Dermis microvascular lymphatic vessel endothelial cell (primary cell): Measurements from ENCODE around the gene GPATCH4. TPM values are rescaled to one million over a fixed set of nuclear protein-coding genes. Genes with fewer than 3 reads are reported as not detected.

Experiments used
- DNase-seq, 2 donors: peaks; one replicate each; pipeline versions ENCODE4 v3.0.0 to v3.0.0-alpha.2; 2010; ENCODE audit warnings: low read depth in 2 of 2
- total RNA-seq: library from RNA; depleted of rRNA; stranded (reverse); fragments of >200 nt; gene quantifications from 2 replicates; pipeline ENCODE4 v1.2.1, GENCODE V29; 2014

The GPATCH4 gene
- total RNA-seq, 1 donor from 2014 or later = 12.7 TPM

DNA sequence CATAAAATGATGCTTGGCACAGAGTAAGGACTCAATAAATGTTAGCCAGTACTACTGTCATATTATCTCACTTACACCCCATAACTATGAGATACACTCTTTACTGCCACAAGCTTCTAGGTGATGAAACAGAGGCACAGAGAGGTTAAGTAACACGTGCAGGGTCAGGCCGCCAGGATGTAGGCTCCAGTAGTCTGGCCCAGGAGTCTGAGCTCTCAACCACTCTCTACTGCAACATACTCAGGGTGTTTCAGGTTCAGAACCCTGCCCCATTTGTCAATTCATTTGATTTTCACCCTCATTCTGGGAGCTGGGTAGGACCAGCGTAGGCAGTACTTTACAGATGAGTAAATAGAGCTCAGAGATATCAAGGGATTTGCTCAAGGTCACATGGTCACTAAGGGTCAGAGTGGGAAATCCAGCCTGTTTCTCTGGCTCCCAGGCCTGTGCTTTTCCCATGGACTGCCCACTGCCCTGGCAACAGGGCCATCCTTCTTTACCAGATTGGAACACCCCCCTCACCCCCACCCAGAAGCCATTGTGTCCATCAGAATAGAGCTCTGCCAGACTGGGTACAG lies 50.1 kb downstream of the GPATCH4 start:
- no peak for DNase-seq

DNA sequence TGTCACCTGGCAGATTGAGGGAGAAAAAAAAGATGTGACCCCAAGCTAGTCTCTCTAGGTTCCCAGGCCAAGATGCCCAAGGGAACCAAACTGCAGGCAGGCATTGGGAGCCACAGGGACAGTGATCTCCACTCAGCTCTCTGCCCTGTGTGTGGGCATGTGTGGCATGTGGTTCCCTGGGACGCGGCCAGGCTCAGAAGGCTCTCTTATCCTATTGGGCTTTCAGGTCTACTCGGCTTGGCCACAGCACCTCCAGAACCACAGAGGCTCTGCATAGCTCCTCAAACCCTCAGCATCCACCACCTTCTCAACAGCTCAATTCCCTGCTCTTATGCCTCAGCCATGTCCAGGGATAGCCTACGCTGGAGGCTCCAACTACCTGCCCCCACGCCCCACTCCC lies 50.9 kb downstream of the GPATCH4 start:
- DNase-seq = no peak

DNA sequence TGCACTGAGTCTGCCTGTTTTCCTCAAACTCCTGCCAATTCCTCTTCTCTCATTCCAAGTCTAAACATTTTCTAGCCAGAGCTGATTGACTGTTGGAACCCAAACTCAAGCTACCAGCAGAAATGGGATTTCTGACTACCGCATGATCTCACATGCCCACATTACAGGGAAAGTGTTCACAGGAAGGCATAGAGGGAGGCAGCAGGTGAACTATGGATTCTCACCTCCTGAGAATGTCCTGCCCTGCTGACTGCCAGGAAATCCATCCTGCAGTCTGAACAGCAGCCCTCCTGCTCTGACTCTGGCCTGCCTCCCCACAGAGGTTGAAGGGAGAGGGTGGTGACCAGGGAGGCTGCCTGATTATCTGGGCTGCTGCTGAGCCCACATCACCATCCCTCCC lies 51.4 kb downstream of the GPATCH4 start:
- no peak for DNase-seq

DNA sequence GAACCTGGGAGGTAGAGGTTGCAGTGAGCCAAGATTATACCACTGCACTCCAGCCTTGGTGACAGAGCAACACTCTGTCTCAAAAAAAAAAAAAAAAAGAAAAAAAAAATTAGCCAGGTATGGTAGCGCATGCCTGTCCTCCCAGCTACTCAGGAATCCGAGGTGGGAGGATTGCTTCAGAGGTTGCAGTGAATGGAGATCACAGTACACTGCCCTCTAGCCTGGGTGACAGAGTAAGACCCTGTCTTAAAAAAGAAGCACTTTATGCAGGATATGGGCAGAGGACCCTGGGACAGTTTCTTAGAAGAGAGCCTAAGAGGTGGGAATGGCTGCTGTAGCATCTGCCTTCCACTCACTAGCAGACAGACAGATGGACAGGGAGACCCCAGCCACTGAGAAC lies 51.9 kb downstream of the GPATCH4 start:
- no peak for DNase-seq

DNA sequence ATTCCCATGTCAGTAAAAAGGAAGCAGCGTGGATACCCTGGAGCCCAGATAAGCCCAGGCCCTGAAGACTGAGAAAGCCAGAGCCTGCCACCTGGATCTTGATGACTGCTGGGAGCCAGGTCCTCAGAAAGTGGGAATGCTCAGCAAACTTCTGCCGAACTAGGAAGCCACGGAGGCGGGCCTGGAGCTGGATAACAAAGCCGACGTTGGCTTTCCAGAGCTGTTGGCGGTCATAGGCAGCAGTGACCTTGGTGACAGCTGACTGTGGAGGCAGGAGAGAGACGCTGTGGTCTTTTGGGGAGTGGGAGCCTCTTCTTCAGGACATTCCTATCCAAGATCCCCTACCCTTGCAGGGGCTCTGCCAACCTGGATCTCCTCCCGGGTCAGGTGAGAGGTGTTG lies 53.3 kb downstream of the GPATCH4 start:
- DNase-seq = no peak

DNA sequence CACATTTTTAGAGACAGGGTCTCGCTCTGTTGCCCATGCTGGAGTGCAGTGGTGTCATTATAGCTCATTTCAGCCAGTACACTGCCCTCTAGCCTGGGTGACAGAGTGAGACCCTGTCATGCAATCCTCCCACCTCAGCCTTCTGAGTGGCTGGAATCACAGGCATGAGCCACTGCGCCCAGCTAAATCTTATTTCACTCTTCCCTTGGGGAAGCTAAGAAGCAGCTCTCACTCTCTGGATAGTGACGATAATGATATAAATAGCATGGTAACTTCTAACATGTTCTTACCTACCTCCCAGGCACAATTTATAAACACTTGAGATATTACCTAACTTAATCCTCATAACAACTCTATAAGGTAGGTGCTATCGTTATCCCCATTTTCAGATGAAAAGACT lies 53.8 kb downstream of the GPATCH4 start:
- DNase-seq = no peak

DNA sequence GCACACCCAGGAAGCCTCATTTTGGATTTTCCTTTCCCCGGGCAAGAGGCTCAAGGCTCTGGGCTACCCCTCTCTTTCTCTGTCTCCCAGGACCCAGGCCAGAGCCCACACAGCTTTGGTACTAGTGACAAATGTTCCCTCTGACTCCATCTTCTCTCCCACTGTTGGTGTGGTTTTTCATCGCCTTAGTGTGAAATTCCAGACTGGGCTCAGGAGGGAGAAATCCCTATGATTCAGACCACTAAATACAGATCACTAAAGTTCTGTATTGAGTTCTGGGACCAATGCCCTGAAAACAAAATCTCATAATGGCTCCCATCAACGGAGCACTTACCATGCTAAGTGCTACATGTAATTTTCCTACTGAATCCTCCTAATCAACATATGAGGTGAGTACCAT lies 55.0 kb downstream of the GPATCH4 start:
- no peak for DNase-seq

DNA sequence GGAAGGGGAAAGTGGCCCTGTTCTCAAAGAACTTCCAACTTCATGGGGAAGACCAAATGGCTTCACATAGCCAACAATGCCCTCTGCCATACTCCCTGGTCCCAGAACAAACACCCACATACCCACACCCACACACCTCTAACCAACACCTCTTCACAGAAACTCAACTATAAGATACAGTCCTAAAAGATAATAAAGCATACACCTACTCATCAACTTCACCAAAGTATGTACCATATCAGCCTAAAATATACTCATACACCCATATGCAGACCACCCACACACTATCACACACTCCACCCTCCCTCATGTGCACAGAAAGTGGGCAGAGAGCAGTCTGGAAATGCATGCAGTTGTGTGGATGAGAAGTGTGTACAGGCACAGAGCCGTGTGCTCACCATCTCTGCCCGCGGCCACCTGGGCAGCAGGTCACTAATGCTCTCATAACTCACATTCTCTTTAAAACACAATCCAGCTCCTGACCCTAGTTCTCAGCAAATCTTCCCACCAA lies 56.6 kb downstream of the GPATCH4 start:
- no peak for DNase-seq

Other genes starting within 250 kb of the GPATCH4 start
- not detected in 2 replicates for gene RHBG, start 232.3 kb downstream of the GPATCH4 start, total RNA-seq
- 4.1 and 9.4 TPM in 2 replicates for gene MEF2D, start 100.7 kb downstream of the GPATCH4 start, total RNA-seq
- gene IQGAP3, start 28.9 kb downstream of the GPATCH4 start, total RNA-seq = 6.8 and 12.8 TPM in 2 replicates
- not detected in 2 replicates for gene TTC24, start 21.8 kb downstream of the GPATCH4 start, total RNA-seq
- 53.1 and 55.3 TPM in 2 replicates for gene NAXE, start 9.7 kb downstream of the GPATCH4 start, total RNA-seq
- gene HAPLN2, start 17.9 kb upstream of the GPATCH4 start, total RNA-seq = 0.13 TPM in 1 of 2 replicates, not detected in the other
- gene BCAN, start 40.6 kb upstream of the GPATCH4 start, total RNA-seq = not detected in 2 replicates
- 38.3 and 55.1 TPM in 2 replicates for gene NES, start 75.9 kb upstream of the GPATCH4 start, total RNA-seq
- 0.25 TPM in 1 of 2 replicates, not detected in the other for gene CRABP2, start 104.1 kb upstream of the GPATCH4 start, total RNA-seq
- gene METTL25B, start 127.0 kb upstream of the GPATCH4 start, total RNA-seq = 7.3 and 12.4 TPM in 2 replicates
- gene ISG20L2, start 127.3 kb upstream of the GPATCH4 start, total RNA-seq = 6.0 and 7.2 TPM in 2 replicates
- gene MRPL24, start 139.6 kb upstream of the GPATCH4 start, total RNA-seq = 29.8 and 46.7 TPM in 2 replicates
- 93.6 and 114 TPM in 2 replicates for gene HDGF, start 150.2 kb upstream of the GPATCH4 start, total RNA-seq
- gene PRCC, start 166.1 kb upstream of the GPATCH4 start, total RNA-seq = 9.6 and 13.3 TPM in 2 replicates
- 0.13 TPM in 1 of 2 replicates, not detected in the other for gene SH2D2A, start 215.4 kb upstream of the GPATCH4 start, total RNA-seq